SK-N-SH (cell line): Measurements from ENCODE around the gene TXNDC5. TPM values are rescaled to one million over a fixed set of nuclear protein-coding genes. Genes with fewer than 3 reads are reported as not detected.

Source experiments
- CTCF ChIA-PET: fragments of 300-600, 350-600 bp; formaldehyde crosslinking; extraction: SDS; loops from one replicate; lab custom pipeline; 2021; lab: Yijun Ruan, JAX
- POLR2A ChIA-PET: fragments of 350-600 bp; sonication (Branson Sonifier 250); formaldehyde crosslinking; extraction: SDS; loops from one replicate; lab custom pipeline; 2020; ENCODE audit warnings: antibody characterized with exemption, inconsistent platforms; lab: Yijun Ruan, JAX
- DNase-seq: peaks from one replicate; pipeline ENCODE4 v3.0.0; 2012
- H2AFZ ChIP-seq: fragments of 200-600 bp; sonication (generic); 2 replicates; pipeline ENCODE4 v1.8.1; 2016; ENCODE audit warnings: antibody characterized with exemption, mild to moderate bottlenecking, low read depth
- H3F3A ChIP-seq: fragments of 200-600 bp; sonication (generic); replicated peaks from 2 replicates; pipeline ENCODE3; 2016; ENCODE audit warnings: antibody characterized with exemption, mild to moderate bottlenecking; ENCODE audit not compliant: insufficient read depth
- H3K27ac ChIP-seq, 2 experiments: fragments of 200-500 bp in 1 of 2; fragments of 200-600 bp in 1 of 2; sonication (Bioruptor generic) in 1 of 2; sonication (generic), shearing (Covaris generic) in 1 of 2; 2 replicates each; pipeline versions ENCODE4 v1.5.1 to v1.6.1; 2014 to 2016; ENCODE audit warnings: low read depth in 2 of 2, inconsistent platforms in 1 of 2, low read length in 1 of 2, mild to moderate bottlenecking in 1 of 2, mixed read lengths in 1 of 2
- H3K27me3 ChIP-seq: fragments of 200-600 bp; sonication (generic), shearing (Covaris generic); 2 replicates; pipeline ENCODE4 v1.6.1; 2016; ENCODE audit warnings: mixed run types; ENCODE audit not compliant: insufficient read depth
- H3K36me3 ChIP-seq, 2 experiments: fragments of 200-500 bp in 1 of 2; fragments of 200-600 bp in 1 of 2; sonication (Bioruptor generic) in 1 of 2; sonication (generic) in 1 of 2; replicated peaks in 1 of 2; 2 replicates each; pipeline versions ENCODE3 to v1.5.1; 2014 to 2016; ENCODE audit warnings: low read length in 1 of 2, mild to moderate bottlenecking in 1 of 2; ENCODE audit not compliant: insufficient read depth in 2 of 2, control insufficient read depth in 1 of 2
- H3K4me1 ChIP-seq, 2 experiments: fragments of 200-500 bp in 1 of 2; fragments of 200-600 bp in 1 of 2; sonication (Bioruptor generic) in 1 of 2; sonication (generic), shearing (Covaris generic) in 1 of 2; 2 replicates each; pipeline versions ENCODE4 v1.5.1 to v1.6.1; 2014 to 2016; ENCODE audit warnings: low read depth in 1 of 2, low read length in 1 of 2, mixed run types in 1 of 2; ENCODE audit not compliant: insufficient read depth in 2 of 2, control insufficient read depth in 1 of 2
- H3K4me2 ChIP-seq: fragments of 200-600 bp; sonication (generic), shearing (Covaris generic); 2 replicates; pipeline ENCODE4 v1.6.1; 2017; ENCODE audit warnings: mixed run types
- H3K4me3 ChIP-seq, 2 experiments: fragments of 200-500 bp in 1 of 2; fragments of 200-600 bp in 1 of 2; sonication (Bioruptor generic) in 1 of 2; sonication (generic), shearing (Covaris generic) in 1 of 2; 2 replicates each; pipeline versions ENCODE4 v1.5.1 to v1.8.1; 2014 to 2016; ENCODE audit warnings: low read depth in 2 of 2, inconsistent platforms in 1 of 2, low read length in 1 of 2, mild to moderate bottlenecking in 1 of 2, mixed read lengths in 1 of 2, moderate library complexity in 1 of 2
- H3K79me2 ChIP-seq: fragments of 200-600 bp; sonication (generic); 2 replicates; pipeline ENCODE4 v1.8.1; 2017; ENCODE audit warnings: mild to moderate bottlenecking; ENCODE audit not compliant: insufficient read depth
- H3K9ac ChIP-seq: fragments of 200-600 bp; sonication (generic); 2 replicates; pipeline ENCODE4 v1.6.1; 2017; ENCODE audit warnings: mixed run types
- H3K9me2 ChIP-seq: fragments of 200-600 bp; sonication (generic); 2 replicates; pipeline ENCODE4 v1.6.1; 2017; ENCODE audit warnings: mixed run types
- H3K9me3 ChIP-seq: fragments of 200-600 bp; sonication (generic); 2 replicates; pipeline ENCODE4 v1.6.1; 2017; ENCODE audit warnings: mixed run types, mild to moderate bottlenecking, moderate library complexity
- H4K20me1 ChIP-seq: fragments of 200-600 bp; sonication (generic); 2 replicates; pipeline ENCODE4 v1.6.1; 2017; ENCODE audit warnings: mild to moderate bottlenecking, mixed run types; ENCODE audit not compliant: insufficient read depth
- ELF1 ChIP-seq: IDR thresholded peaks from 2 replicates; pipeline ENCODE4 v1.4.0; 2012
- EP300 ChIP-seq, 2 experiments: IDR thresholded peaks; 2 replicates each; pipeline versions ENCODE4 v1.4.0 to v1.6.1; 2012; ENCODE audit warnings: borderline replicate concordance in 1 of 2, low read depth in 1 of 2, low read length in 1 of 2
- FOSL2 ChIP-seq: IDR thresholded peaks from 2 replicates; pipeline ENCODE4 v1.4.0; 2012; ENCODE audit warnings: low read depth, mild to moderate bottlenecking, moderate library complexity, borderline replicate concordance
- MEF2A ChIP-seq: IDR thresholded peaks from 2 replicates; pipeline ENCODE4 v1.4.0; 2012; ENCODE audit warnings: low read depth, borderline replicate concordance
- MXI1 ChIP-seq: IDR thresholded peaks from 2 replicates; pipeline ENCODE4 v1.6.1; 2012; ENCODE audit warnings: mild to moderate bottlenecking, low read depth, low read length, improper control_type of control experiment
- REST ChIP-seq: IDR thresholded peaks from 2 replicates; pipeline ENCODE4 v1.6.1; 2012; ENCODE audit warnings: mild to moderate bottlenecking, low read depth, low read length, moderate library complexity
- RFX5 ChIP-seq: IDR thresholded peaks from 2 replicates; pipeline ENCODE4 v1.6.1; 2012; ENCODE audit warnings: mild to moderate bottlenecking, improper control_type of control experiment, low read length
- SIN3A ChIP-seq: IDR thresholded peaks from 2 replicates; pipeline ENCODE4 v1.6.1; 2012; ENCODE audit warnings: low read depth, mild to moderate bottlenecking, low read length, moderate library complexity, borderline replicate concordance
- SMC3 ChIP-seq: IDR thresholded peaks from 2 replicates; pipeline ENCODE4 v1.6.1; 2012; ENCODE audit warnings: low read depth, low read length, improper control_type of control experiment
- WGBS: methylation state at CpG from one replicate; pipeline ENCODE4 v1.1.6; 2017; ENCODE audit warnings: low lambda C conversion rate; 5-methylcytosine and 5-hydroxymethylcytosine counted together
- polyA plus RNA-seq, 3 experiments: library from polyadenylated mRNA; depleted of rRNA; stranded (reverse); fragments of >200 nt; gene quantifications; 2 replicates each; pipeline ENCODE4 v1.2.3, GENCODE V29; 2012

Gene TXNDC5
- polyA plus RNA-seq, 1 of the 3 experiments (the other 2 are of a cell fraction) = 187 TPM

- Histone ChIP-seq H3K27ac (no peak overlapping the region), H3K27me3 (no peaks in the 10 kb centered on the region), H3K9ac (no peak overlapping the region), H3K9me2 (no peaks in the 10 kb centered on the region), H2AFZ (no peak overlapping the region), H3K36me3 (no peaks in the 10 kb centered on the region), H3K79me2 (no peaks in the 10 kb centered on the region), H3K4me2 (no peak overlapping the region), H3F3A (no peaks in the 10 kb centered on the region), H3K4me1 (no peaks in the 10 kb centered on the region), H3K9me3 (no peaks in the 10 kb centered on the region), H4K20me1 (no peaks in the 10 kb centered on the region), H3K4me3 (no peak overlapping the region)
- 19% methylated on average over 6 of the region's 6 CpGs for WGBS
- POLR2A ChIA-PET = no interaction called here
- no peak for DNase-seq
- CTCF ChIA-PET = no interaction called here
- TF ChIP-seq SIN3A = no peak
Observed at GRCh38 chr6:7865781-7866180, 44.8 kb downstream of the TXNDC5 start.

GRCh38 chr6:7859591-7859990 is 51.0 kb downstream of the TXNDC5 start:
- Histone ChIP-seq H3K9me3 (no peaks in the 10 kb centered on the region), H2AFZ (no peak overlapping the region), H3K27ac (no peak overlapping the region), H3K4me1 (no peaks in the 10 kb centered on the region), H3K36me3 (no peaks in the 10 kb centered on the region), H3K9ac (no peak overlapping the region), H3K9me2 (no peaks in the 10 kb centered on the region), H3K79me2 (no peaks in the 10 kb centered on the region), H4K20me1 (no peaks in the 10 kb centered on the region), H3K4me2 (no peak overlapping the region), H3K4me3 (no peak overlapping the region), H3F3A (no peaks in the 10 kb centered on the region), H3K27me3 (no peaks in the 10 kb centered on the region)
- ChIA-PET CTCF (no interaction called here), POLR2A (no interaction called here)
- WGBS = 58% methylated on average over 6 of the region's 6 CpGs
- TF ChIP-seq SMC3 = no peak
- no peak for TF ChIP-seq MEF2A
- TF ChIP-seq MXI1 = no peak
- TF ChIP-seq EP300 (IDR thresholded peaks at IDR 0.05; ENCODE audit: borderline replicate concordance in 1 of 2, low read depth in 1 of 2, low read length in 1 of 2) = no peak
- no peak for DNase-seq

GRCh38 chr6:7851780-7852179 is 58.8 kb downstream of the TXNDC5 start:
- Histone ChIP-seq H3F3A (no peaks in the 10 kb centered on the region), H3K4me2 (no peak overlapping the region), H3K9ac (no peak overlapping the region), H3K4me3 (no peak overlapping the region), H3K36me3 (no peaks in the 10 kb centered on the region), H4K20me1 (no peaks in the 10 kb centered on the region), H3K27me3 (no peaks in the 10 kb centered on the region), H3K9me3 (0 out of 2 replicates have a peak, but pooled peaks cover 2% of the 10 kb centered on the region), H2AFZ (no peak overlapping the region), H3K9me2 (no peaks in the 10 kb centered on the region), H3K4me1 (no peaks in the 10 kb centered on the region), H3K79me2 (no peaks in the 10 kb centered on the region), H3K27ac (no peak overlapping the region)
- DNase-seq = no peak
- TF ChIP-seq REST = no peak
- TF ChIP-seq ELF1 = no peak
- no peak for TF ChIP-seq RFX5
- TF ChIP-seq MXI1 = no peak
- no peak for TF ChIP-seq SMC3
- no peak for TF ChIP-seq FOSL2
- POLR2A ChIA-PET = no interaction called here
- CTCF ChIA-PET = no interaction called here
